Activated CD8-positive, alpha-beta memory T cell treated with anti-CD3 and anti-CD28 coated beads for 36 hours (primary cell): ENCODE data around the gene DSTYK. TPM values are rescaled to one million over a fixed set of nuclear protein-coding genes. Genes with fewer than 3 reads are reported as not detected.

Experiments
- CTCF ChIA-PET: fragments of 350-600 bp; sonication (Branson Sonifier 250); formaldehyde crosslinking; loops from one replicate; lab custom pipeline; 2021; ENCODE audit warnings: antibody characterized with exemption; lab: Charles Lee
- POLR2A ChIA-PET: fragments of 350-600 bp; sonication (Branson Sonifier 250); formaldehyde crosslinking; loops from one replicate; lab custom pipeline; 2021; ENCODE audit warnings: antibody characterized with exemption; lab: Charles Lee
- total RNA-seq, 2 experiments: library from RNA; stranded (reverse); gene quantifications; one replicate each; pipeline ENCODE4 v1.2.3, GENCODE V29; 2021

DSTYK gene
- total RNA-seq, 2 experiments from 2014 or later = 18.0 to 18.1 TPM

DNA sequence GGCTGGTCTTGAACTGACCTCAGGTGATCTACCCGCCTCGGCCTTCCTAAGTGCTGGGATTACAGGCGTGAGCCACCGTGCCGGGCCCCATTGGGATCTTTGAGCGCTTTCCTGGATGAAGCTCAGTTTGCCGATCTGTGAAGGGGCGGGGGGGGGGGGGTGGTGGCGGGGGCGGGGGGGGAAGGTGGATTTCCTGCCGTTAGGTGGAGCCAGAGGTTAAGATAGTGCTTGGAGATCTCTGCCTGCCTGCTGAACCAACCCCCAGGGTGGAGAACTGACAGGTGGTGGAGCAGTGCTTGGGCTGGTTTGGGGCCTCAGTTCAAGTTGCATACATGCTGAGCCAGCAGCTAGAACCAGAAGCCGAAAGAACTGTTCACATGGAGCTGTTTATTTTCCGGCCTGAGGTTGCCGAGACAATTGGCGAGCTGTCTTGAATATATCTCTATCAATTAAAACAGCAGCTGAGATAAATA, 17.9 kb upstream of the DSTYK start:
- ChIA-PET POLR2A (interaction anchor here (3.2 kb wide), 1 partner anchor 17 kb away, joined by 10 read pairs; the partner anchor contains the start of gene DSTYK), CTCF (interaction anchor here (0.6 to 7.5 kb wide), 19 partner anchors 10 to 106 kb away, joined by 3 to 72 read pairs (median 4); no protein-coding TSS in a partner anchor)

DNA sequence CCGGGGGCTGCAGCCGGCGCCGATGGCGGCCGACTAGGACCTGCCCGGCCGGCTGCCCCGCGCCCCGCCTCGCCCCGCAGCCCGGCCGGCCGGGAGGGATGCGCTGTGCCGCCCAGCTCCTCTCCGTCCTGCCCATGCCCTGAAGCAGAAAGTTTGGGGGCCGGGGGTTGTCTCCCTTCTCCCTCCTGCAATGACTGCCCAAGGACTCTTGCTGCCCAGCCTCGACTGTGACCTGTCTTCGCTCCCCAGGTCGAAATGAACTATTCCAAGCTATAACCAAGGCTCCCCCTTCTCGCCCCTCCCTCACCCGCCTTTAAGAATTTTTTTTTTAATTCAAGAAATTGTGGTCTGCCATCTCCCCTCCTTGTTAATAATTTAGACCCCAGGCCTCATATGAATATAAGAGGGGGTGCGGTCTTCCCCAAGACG, 16.6 kb upstream of the DSTYK start:
- CTCF ChIA-PET = interaction anchor here (1.0 to 7.5 kb wide), 9 partner anchors 8 to 86 kb away, joined by 4 to 72 read pairs (median 5); no protein-coding TSS in a partner anchor
- POLR2A ChIA-PET = interaction anchor here (0.9 to 3.2 kb wide), 5 partner anchors 16 to 42 kb away, joined by 3 to 10 read pairs (median 3); partner anchors contain the start of gene DSTYK

DNA sequence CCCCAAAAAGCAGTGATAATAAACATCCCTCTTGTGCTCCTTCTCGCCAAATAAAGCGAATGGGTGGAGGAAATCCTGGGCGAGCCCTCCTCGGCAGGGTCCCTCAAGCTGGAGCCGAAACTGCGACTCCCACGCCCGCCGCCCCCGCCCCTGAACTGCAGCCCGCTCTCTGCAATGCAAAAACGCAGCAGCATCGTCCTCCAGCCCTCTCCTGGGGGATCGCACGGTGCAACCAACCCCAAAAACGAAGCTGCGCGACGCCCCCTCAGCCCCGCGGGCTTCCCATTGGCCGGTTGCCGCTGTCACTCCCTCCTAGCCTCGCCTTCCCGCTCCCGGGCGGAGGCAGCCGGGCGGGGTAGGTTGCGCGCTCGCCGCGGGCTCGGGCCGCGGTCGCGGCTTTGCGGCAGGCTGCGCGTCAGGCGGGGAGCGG, 16.1 kb upstream of the DSTYK start, which contains the start of gene TMCC2:
Gene TMCC2 (plus strand): TSS at position 363 of the 430 bp plus-strand sequence. CDS start 619 bp downstream, outside the sequence.
- ChIA-PET CTCF (interaction anchor here (0.7 to 7.5 kb wide), 6 partner anchors 16 to 130 kb away, joined by 3 to 72 read pairs (median 6); no protein-coding TSS in a partner anchor), POLR2A (interaction anchor here (0.5 to 3.2 kb wide), 4 partner anchors 16 to 58 kb away, joined by 3 to 10 read pairs (median 4); partner anchors contain the start of gene DSTYK)

DNA sequence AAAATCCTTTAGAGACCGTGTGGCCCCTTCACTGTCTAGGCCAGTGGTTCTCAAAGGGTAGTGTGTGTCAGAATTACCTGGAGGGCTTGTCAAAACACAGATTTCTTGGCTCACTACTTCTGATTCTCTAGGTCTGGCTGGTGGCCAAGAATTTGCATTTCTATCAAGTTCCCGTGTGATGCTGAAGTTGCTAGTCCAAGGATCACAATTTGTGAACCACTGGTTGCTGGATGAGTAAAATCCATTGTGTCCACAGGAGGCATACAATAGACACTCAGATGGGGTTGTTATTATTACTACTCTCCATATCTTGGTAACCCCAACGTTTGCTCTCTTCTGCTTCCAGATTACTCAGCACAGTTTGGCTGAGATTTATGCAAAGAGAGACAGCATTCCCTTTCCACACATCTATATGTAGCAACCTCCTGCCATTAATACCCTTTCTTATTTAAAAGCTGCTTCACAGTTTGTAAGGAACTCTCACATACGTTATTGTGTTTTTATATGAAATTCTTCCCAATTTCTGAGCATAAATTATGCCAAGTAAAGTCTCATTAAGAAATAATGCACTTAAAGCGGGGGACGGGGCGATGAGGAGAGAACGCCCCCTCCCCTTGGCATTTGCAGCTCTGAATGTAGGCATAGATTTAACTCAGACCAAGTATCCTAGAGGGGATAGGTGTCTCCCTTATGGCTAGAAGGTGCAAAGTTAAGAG, 15.5 kb upstream of the DSTYK start:
- ChIA-PET POLR2A (interaction anchor here (0.5 to 3.2 kb wide), 3 partner anchors 15 to 59 kb away, joined by 3 to 10 read pairs (median 4); partner anchors contain the start of gene DSTYK), CTCF (interaction anchor here (0.7 to 7.5 kb wide), 3 partner anchors 29 to 129 kb away, joined by 3 to 72 read pairs (median 4); no protein-coding TSS in a partner anchor)

- POLR2A ChIA-PET = no interaction called here
- CTCF ChIA-PET = interaction anchor here (7.5 kb wide), 1 partner anchor 30 kb away, joined by 72 read pairs; no protein-coding TSS in a partner anchor
Measured at GRCh38 chr1:205225901-205226765, 14.6 kb upstream of the DSTYK start.

DNA sequence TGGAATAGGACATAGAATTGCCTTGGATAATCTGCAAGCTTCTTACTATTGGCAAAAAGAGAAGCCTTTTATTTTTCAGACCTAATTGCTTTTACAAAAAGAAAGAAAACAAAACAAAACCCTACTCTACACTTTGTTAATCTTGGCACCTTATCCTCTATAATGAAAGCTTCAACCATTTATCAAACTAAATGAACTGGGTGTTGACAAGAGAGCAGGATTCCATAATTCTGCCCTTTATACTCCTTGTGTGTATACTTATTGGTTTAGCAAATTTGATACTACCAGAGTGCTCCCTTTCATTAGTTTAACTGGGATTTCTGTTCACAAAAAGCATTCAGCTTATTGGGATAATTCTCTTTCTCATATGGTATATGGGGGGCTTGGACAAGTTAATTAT, 13.2 kb upstream of the DSTYK start:
- CTCF ChIA-PET = interaction anchor here (0.6 to 7.5 kb wide), 2 partner anchors 31 to 326 kb away, joined by 3 to 72 read pairs; no protein-coding TSS in a partner anchor
- POLR2A ChIA-PET = no interaction called here

DNA sequence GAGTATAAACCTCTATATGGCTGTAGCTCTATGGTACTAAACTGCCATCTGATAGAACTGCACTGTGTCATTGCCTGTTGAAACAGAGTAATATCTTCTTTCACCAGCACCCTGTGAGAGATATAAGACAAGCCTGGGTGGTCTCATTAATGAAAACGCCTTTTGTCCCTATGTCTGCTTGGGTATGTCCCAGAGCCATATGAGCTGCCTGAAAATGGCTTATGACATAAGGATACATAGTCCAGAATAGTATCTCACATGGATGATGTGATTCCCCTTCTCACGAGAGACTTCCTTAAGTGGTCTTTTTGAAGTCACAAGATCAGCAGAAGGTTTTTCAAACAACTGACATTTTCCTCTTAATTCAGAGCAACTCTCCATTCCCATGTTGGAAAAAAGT, 8.9 kb upstream of the DSTYK start:
- POLR2A ChIA-PET = no interaction called here
- CTCF ChIA-PET = interaction anchor here (2.8 kb wide), 1 partner anchor 9 kb away, joined by 13 read pairs; no protein-coding TSS in a partner anchor

DNA sequence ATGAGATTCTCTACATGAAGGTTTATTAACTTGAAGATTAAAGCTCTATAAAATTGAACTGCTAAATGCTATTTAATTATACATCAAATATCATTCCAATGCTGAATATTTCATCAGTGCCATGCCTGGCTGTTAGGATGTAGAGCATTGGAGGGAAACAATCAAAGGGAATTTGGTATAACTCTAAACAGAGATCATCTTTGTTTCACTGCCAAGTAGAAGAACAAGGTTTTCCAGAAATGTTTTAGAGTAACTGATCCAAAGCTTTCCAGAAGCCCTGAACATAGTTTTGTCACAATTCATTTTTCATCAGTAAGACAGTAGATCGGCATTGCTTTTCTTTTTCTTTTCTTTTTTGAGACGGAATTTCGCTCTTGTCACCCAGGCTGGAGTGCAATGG, 5.9 kb upstream of the DSTYK start:
- ChIA-PET POLR2A (no interaction called here), CTCF (interaction anchor here (1.0 kb wide), 1 partner anchor 26 kb away, joined by 3 read pairs; no protein-coding TSS in a partner anchor)

GRCh38 chr1:205216588-205216987, 5.1 kb upstream of the DSTYK start:
- POLR2A ChIA-PET = no interaction called here

GRCh38 chr1:205214756-205215155, 3.3 kb upstream of the DSTYK start:
- POLR2A ChIA-PET = no interaction called here
- CTCF ChIA-PET = interaction anchor here (0.7 kb wide), 1 partner anchor 14 kb away, joined by 5 read pairs; no protein-coding TSS in a partner anchor

More at GRCh38 chr1:205216588-205216987, 5.1 kb upstream of the DSTYK start:
- CTCF ChIA-PET = no interaction called here

- ChIA-PET POLR2A (interaction anchor here (0.6 to 1.9 kb wide), 2 partner anchors 13 to 16 kb away, joined by 3 to 10 read pairs; partner anchors contain the start of gene TMCC2), CTCF (interaction anchor here (1.1 to 2.4 kb wide), 2 partner anchors 13 to 150 kb away, joined by 3 to 8 read pairs; no protein-coding TSS in a partner anchor)
Measured at GRCh38 chr1:205211839-205212536, 486 bp upstream of the DSTYK start.

- ChIA-PET POLR2A (interaction anchor here (0.6 to 1.0 kb wide), 4 partner anchors 11 to 87 kb away, joined by 3 to 7 read pairs (median 4); partner anchors contain the start of gene TMCC2), CTCF (interaction anchor here (1.3 to 2.4 kb wide), 2 partner anchors 12 to 62 kb away, joined by 3 to 8 read pairs; no protein-coding TSS in a partner anchor)
Measured at GRCh38 chr1:205210756-205211168, 740 bp downstream of the DSTYK start.

- ChIA-PET CTCF (no interaction called here), POLR2A (no interaction called here)
Measured at GRCh38 chr1:205208811-205209210, 2.7 kb downstream of the DSTYK start.

DNA sequence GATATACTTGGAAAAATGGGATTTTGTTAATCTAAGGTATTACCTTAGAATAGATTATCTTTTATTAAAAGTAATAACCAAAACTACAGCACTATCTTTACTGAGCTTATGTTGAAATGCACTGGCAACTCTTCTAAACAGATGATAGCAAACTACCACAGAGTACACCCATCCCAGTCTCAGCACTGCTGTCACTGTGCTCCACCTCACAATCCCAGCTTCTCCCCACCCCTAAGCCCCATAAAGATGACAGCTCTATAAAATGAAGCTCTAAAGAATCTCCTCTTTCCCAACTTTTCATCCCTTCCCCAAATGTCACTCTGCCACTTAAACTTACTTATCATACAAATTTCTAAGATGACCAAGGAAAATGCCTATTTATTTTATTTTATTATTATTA, 6.4 kb downstream of the DSTYK start:
- ChIA-PET POLR2A (no interaction called here), CTCF (no interaction called here)

DNA sequence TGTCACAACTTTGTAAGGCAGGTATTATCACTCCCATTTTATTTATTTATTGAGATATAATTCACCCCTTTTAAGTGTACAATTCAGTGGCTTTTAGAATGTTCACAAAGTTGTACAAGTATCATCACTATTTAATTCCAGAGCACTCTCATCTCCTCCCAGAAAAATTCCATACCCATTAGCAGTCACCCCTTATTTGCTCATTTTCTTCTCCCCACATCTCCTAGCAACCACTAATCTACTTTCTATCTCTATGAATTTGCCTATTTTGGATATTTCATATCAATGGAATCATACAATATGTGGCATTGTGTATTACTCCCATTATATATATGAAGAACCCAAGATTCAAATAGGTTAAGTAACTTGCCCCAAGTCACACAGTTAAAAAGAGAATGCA, 7.0 kb downstream of the DSTYK start:
- POLR2A ChIA-PET = no interaction called here
- CTCF ChIA-PET = no interaction called here

DNA sequence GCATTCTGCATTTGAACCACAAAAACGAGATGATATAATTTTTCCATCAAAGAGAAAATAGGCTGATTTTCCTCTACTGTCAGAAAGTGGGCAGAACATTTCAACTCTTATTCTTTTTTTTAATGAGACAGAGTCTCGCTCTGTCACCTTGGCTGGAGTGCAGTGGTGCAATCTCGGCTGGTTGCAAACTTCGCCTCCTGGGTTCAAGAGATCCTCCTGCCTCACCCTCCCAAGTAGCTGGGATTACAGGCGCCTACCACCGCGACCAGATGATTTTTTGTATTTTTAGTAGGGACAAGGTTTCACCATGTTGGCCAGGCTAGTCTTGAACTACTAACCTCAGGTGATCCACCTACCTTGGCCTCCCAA, 11.6 kb downstream of the DSTYK start:
- CTCF ChIA-PET = interaction anchor here (1.0 to 2.0 kb wide), 6 partner anchors 11 to 30 kb away, joined by 3 to 9 read pairs (median 4); partner anchors contain the start of gene DSTYK
- POLR2A ChIA-PET = interaction anchor here (1.0 to 1.4 kb wide), 5 partner anchors 11 to 28 kb away, joined by 3 to 7 read pairs (median 5); partner anchors contain the start of gene TMCC2
